Activated CD4-positive, CD25-positive, alpha-beta regulatory T cell treated with anti-CD3 and anti-CD28 coated beads, Interleukin-2, amount 50 U/mL, for 72 hours (primary cell): ENCODE data around the gene LIPG.
"Not testable (repeated sequence)": the region's sequence is repeated elsewhere in the genome, so short reads cannot be mapped to it uniquely, and the experiment has no call there.

Experiments used
- DNase-seq: peaks from one replicate; pipeline ENCODE4 v3.0.0; 2021

The LIPG gene

DNA sequence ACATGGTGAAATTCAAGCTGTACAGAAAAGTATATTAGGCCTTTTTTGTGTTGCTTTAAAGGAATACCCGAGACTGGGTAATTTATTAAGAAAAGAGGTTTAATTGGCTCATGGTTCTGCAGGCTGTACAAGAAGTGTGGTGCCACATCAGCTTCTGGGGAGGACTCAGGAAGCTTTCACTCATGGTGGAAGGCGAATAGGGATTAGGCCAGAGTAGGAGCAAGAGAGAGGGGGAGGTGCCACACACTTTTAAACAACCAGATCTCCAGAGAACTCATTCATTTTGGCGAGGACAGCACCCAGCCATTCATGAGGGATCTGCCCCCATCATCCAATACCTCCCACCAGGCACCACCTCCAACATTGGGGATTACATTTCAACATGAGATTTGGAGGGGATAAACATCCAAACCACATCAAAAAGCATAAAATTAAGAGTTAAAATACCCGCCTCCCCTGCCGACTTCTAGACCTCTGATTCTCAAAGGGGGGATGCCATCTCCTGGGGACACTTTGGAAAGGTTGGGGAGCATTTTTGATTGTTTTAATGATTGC is 15.1 kb upstream of the LIPG start:
- no peak for DNase-seq

DNA sequence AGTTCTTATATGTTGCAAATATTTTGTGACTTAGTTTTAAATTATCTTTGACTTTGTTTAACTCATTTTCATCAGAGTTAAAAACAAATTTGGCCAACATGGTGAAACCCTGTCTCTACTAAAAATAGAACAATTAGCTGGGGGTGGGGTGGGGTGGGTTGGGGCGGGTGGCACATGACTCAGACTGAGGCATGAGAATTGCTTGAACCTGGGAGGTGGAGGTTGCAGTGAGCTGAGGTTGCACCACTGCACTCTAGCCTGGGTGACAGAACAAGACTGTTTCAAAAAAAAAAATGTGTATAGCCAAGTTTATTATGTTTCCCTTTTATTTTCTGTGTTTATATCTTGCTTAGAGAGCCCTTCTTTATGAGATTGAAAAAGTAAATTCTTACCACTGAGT is 14.2 kb upstream of the LIPG start:
- DNase-seq, result no peak

- no peak for DNase-seq
Measured at GRCh38 chr18:49548229-49548636, 13.6 kb upstream of the LIPG start.

DNA sequence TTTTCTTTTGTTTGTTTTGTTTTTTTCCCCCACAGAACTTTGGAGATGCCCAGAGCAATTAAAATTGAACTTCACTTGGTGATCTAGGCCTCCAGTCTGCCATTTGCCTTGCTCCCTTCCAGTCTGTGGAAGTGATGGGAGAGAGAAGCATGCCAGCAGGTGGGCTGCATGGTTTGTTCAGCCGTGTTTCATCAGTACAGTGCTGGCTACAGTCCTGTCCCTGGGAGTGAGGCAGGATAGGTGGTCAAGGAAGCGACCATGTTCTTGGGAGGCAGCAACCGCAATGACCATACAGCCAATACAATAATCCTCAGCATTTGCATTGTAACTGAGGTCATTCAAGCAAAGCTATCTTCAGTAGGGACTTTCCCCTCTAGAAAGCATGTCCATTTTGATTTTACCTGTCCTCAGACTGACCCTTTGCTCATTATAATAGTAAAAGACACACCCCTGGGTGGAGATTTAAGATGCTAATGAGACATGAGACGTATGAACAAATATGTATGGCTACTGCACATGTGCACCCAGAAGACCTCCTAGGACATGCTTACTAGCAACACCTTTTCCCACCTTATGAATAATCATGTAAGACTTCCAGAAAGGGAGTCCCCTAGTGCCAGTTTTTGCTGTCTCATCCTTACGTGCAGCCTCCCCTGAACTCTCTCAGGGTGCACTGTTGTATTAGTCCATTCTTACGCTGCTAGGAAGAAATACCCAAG is 11.1 kb upstream of the LIPG start:
- no peak for DNase-seq

DNA sequence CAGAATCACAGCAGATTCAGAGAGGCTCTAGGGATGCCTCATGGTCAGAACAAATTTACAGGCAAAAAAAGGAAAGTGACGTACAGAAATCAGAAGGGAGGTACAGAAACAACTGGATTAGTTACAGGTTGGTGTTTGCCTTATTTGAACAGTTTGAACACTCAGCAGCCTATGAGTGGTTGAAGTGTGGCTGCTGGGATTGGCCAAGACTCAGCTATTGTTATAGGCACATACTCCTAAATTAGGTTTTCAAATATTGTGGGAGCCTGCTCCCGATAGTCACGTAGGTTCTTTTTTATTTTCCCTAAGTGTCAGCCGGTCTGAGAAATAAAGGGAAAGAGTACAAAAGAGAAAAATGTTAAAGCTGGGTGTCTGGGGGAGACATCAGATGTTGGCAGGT is 8.9 kb upstream of the LIPG start:
- DNase-seq, result no peak

- no peak for DNase-seq
Measured at GRCh38 chr18:49555641-49556040, 6.2 kb upstream of the LIPG start.

DNA sequence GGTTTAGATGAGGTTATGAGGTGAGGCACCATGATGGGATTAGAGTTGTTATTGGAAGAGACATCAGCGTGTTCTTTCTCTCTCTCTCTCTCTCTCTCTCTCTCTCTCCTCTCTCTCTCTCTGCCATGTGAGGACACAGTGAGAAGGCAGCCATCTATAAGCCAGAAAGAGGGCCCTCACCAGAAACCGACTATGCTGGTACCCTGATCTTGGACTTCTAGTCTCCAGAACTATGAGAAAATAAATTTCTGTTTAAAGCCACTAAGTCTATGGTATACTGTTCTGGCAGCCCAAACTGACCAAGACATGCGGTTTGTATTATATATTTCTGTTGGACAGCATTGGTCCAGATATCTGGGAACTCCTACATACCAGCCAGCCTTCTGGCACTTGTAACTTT is 3.5 kb upstream of the LIPG start:
- no peak for DNase-seq

- DNase-seq, result not testable (repeated sequence)
Measured at GRCh38 chr18:49559326-49559931, 2.4 kb upstream of the LIPG start.

DNA sequence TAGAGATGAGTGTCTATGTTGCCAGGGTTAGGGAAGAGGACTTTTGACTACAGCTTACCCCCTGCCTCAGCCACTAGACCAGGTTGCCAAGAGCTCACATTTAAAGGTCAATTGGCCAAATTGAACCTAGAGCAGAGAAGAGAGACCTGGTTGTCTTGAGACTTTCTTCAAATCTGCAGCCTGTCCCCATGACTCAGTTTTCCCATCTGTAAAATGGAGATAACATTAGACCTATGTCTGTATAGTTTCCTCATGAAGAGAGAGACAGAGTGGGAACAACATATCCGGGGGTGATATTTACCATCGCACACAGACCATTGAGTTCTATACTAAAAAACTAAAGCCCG is 1.6 kb upstream of the LIPG start:
- DNase-seq, result no peak

DNA sequence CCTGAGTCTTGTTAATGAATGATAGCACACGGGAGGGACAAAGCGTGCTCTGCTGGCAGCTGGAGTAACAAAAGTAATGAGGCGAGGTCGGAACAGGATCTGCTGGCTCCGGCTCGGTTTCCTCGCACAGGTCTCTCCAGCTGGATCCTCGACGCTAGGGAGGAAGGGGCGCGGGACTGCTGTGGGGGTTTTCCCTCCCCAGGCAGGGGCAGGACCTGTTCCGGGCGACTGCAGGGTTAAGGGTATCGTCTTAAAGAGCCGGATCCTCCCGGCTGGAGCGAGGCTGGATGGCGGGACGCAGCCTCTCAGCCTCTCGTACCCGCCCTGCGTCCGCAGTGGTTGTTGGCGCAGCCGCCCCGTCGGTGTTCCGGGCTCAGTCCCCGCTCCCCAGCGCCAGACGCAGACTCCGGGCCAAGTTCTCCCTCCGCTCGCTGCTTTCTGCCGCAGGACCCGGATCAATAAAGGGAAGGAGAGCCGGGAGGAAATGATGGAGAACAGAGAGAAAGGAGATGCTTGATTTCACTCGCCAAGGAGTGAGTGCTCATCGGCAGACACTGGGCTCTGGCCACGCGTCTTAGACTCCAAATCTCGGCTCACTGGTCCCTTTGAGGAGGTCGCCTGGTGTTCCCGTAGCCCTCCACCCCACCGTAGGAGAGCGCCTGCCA is 1.1 kb upstream of the LIPG start:
- DNase-seq, result no peak

- DNase-seq, result no peak
Measured at GRCh38 chr18:49562481-49563129, 748 bp downstream of the LIPG start.

GRCh38 chr18:49563130-49563540 is 1.3 kb downstream of the LIPG start:
- no peak for DNase-seq

DNA sequence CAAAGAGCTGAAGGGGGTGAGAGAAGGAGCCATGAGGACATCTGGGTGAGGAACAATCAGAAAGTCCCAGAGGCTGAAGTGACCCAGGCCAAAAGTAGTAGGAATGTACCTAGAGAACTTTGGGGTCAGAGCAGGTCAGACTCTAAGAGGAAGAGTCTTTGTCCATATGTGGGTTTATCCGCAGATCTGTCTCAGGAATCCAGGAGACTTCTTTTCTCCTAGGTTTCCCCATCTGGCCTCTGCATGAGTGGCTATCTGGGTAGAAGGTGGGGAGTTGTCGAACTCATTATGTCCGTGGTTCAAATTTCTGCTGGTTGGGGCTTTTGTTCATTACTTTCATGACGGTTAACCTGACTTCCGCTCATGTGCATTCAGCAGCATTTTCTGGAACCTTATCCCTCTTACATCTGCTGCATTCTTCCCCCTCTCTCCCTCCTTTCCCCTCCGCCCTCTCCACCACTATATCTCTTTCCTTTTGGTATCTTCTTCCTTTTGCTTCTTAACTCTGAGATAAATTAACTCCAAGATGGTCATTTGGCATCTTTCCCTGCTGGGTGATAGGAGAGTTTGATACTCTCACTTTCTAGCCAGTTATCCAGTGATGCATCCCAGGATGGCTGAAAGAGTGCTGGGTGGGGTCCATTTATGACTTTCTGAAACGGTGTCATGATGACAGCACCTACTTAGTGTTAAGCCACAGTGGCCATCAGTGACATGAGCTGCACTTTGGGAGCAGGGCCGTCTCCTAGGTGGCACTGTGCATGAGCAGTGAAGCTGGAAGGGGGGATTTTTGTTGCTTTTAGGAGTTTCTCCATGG is 2.1 kb downstream of the LIPG start:
- DNase-seq, result no peak

GRCh38 chr18:49564518-49564834 is 2.6 kb downstream of the LIPG start:
- DNase-seq, result no peak

DNA sequence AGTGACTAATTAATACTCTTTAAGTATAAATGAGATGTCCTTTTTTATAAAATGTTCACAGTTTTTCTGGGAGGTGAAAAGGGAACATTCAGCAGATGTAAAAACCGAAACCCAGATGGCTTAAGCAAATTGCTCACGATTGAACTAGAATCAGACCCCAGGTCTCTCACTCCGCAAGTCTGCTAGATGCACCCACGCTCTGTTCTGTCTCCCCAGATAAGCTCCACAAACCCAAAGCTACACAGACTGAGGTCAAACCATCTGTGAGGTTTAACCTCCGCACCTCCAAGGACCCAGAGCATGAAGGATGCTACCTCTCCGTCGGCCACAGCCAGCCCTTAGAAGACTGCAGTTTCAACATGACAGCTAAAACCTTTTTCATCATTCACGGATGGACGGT is 3.2 kb downstream of the LIPG start:
- no peak for DNase-seq

- DNase-seq, result no peak
Measured at GRCh38 chr18:49565612-49566011, 3.8 kb downstream of the LIPG start.

- DNase-seq, result no peak
Measured at GRCh38 chr18:49566217-49566770, 4.4 kb downstream of the LIPG start.

- no peak for DNase-seq
Measured at GRCh38 chr18:49566985-49567384, 5.1 kb downstream of the LIPG start.

DNA sequence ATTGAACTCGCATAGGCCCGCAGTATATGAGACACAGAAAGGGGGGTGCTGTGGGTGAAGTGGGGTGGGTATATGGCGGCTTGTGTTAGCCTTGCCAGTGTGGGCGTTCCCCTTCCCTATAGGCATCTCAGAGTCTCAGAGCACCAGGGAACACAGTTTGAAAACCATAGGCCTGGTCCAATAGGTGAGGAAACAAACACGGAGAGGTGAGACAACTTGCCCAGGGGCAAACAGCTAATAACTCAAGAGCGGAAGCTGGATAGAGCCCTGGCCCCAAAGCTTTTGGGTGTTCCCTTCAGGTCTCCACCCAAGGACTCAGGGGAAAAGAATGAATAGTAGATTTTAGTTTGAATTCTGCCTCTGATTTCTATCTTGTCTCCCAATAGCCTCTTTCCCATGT is 7.9 kb downstream of the LIPG start:
- DNase-seq, result no peak

GRCh38 chr18:49570836-49571235 is 9.0 kb downstream of the LIPG start:
- no peak for DNase-seq

DNA sequence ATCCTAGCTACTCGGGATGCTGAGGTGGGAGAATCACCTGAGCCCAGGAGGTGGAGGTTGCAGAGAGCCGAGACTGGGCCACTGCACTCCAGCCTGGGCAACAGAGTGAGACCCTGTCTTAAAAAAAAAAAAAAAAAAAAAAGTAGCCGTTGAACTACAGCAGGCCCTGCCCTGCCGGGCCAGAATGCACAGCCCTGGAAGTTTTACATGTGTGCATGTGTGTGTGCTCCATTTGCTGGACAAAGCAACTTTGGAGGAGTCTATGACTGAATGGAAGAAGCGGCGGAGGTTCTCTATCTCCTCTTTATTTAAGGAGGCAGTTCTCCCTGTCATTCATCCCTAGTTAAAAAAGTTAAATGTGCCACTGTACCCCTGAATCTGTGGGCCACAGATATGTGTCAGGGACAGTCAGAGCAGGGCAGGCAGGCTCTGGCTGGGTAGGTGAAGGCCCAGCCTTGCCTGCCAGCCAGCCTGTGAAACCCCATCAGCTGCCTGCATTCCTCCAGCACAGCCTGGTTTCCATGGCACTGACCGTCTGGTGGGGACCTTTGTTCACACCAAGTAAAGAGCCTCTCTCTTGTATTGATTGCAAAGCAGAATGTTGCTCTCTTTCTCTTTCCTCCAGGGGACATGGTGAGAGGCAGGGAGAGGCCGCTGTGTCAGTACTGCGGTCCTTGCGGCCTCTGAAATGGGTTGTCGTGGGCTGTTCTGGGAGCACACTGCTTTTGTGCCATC is 10.9 kb downstream of the LIPG start:
- no peak for DNase-seq

- no peak for DNase-seq
Measured at GRCh38 chr18:49573835-49574234, 12.0 kb downstream of the LIPG start.
